Cardiac septum (tissue), 1 donor: ENCODE results near the gene CD274. TPM values are rescaled to one million over a fixed set of nuclear protein-coding genes. Genes with fewer than 3 reads are reported as not detected.
"Not testable (repeated sequence)": the region's sequence is repeated elsewhere in the genome, so short reads cannot be mapped to it uniquely, and the experiment has no call there.

Experiments
- DNase-seq: peaks from one replicate; pipeline ENCODE4 v3.0.0-alpha.2; 2020; ENCODE audit warnings: low spot score
- intact Hi-C: fragments of 100-400 bp; cut with DNase I; formaldehyde crosslinking; loops from one replicate; pipeline ENCODE4 v1.14.0; 2022
- total RNA-seq: library from RNA; stranded (reverse); fragmentation: NEBNext Ultra II Directional; extraction: Animal tissue kit (Norgen Biotek cat#: 25700); gene quantifications from one replicate; pipeline ENCODE4 v1.2.1, GENCODE V29; 2021
- donor health status: DM: no; HTN: no; CAD: no.

Gene CD274
- total RNA-seq, 1 donor from 2014 or later: 17.9 TPM

GRCh38 chr9:5436441-5436840 lies 13.9 kb upstream of the CD274 start:
- no peak for DNase-seq
- intact Hi-C loops: no loop called here

GRCh38 chr9:5437254-5438216 lies 12.8 kb upstream of the CD274 start, which contains the start of gene PLGRKT:
Gene PLGRKT (minus strand): TSS chr9:5437925. CDS start chr9:5431977, 5,948 bp downstream.
- intact Hi-C loops: no loop called here

GRCh38 chr9:5438301-5439162 lies 11.8 kb upstream of the CD274 start:
- intact Hi-C loops: no loop called here
- no peak for DNase-seq

More at GRCh38 chr9:5437254-5438216, 12.8 kb upstream of the CD274 start, which contains the start of gene PLGRKT:
- DNase-seq: peak; percentile 99

GRCh38 chr9:5440426-5440825 lies 9.9 kb upstream of the CD274 start:
- intact Hi-C loops: loop anchor here (5.0 kb wide), 1 partner anchor 253 kb away; the partner anchor contains the start of gene INSL6
- DNase-seq: no peak

GRCh38 chr9:5441043-5441442 lies 9.3 kb upstream of the CD274 start:
- intact Hi-C loops: loop anchor here (5.0 kb wide), 1 partner anchor 254 kb away; the partner anchor contains the start of gene INSL6
- no peak for DNase-seq

- DNase-seq: no peak
- intact Hi-C loops: loop anchor here (5.0 kb wide), 1 partner anchor 255 kb away; the partner anchor contains the start of gene INSL6
Observed at GRCh38 chr9:5442400-5443011, 7.8 kb upstream of the CD274 start.

- no peak for DNase-seq
- intact Hi-C loops: loop anchor here (5.0 kb wide), 1 partner anchor 257 kb away; the partner anchor contains the start of gene INSL6
Observed at GRCh38 chr9:5443850-5444249, 6.5 kb upstream of the CD274 start.

GRCh38 chr9:5445096-5445495 lies 5.2 kb upstream of the CD274 start:
- intact Hi-C loops, DNase-seq: not testable (repeated sequence)

- intact Hi-C loops: no loop called here
- DNase-seq: no peak
Observed at GRCh38 chr9:5445886-5446285, 4.5 kb upstream of the CD274 start.

- DNase-seq: no peak
- intact Hi-C loops: no loop called here
Observed at GRCh38 chr9:5446451-5447236, 3.7 kb upstream of the CD274 start.

GRCh38 chr9:5447337-5447736 lies 3.0 kb upstream of the CD274 start:
- DNase-seq: no peak

GRCh38 chr9:5448016-5448415 lies 2.3 kb upstream of the CD274 start:
- intact Hi-C loops: no loop called here

More at GRCh38 chr9:5447337-5447736, 3.0 kb upstream of the CD274 start:
- intact Hi-C loops: no loop called here

GRCh38 chr9:5448461-5449435 lies 1.6 kb upstream of the CD274 start:
- intact Hi-C loops: no loop called here
- no peak for DNase-seq

More at GRCh38 chr9:5448016-5448415, 2.3 kb upstream of the CD274 start:
- no peak for DNase-seq

GRCh38 chr9:5449521-5450358 lies 602 bp upstream of the CD274 start:
- intact Hi-C loops: loop anchor here (2.0 to 5.0 kb wide), 2 partner anchors 53 to 141 kb away; no protein-coding TSS in a partner anchor

GRCh38 chr9:5452286-5452609 lies 1.9 kb downstream of the CD274 start:
- DNase-seq: no peak
- intact Hi-C loops: loop anchor here (5.0 kb wide), 1 partner anchor 50 kb away; no protein-coding TSS in a partner anchor

More at GRCh38 chr9:5449521-5450358, 602 bp upstream of the CD274 start:
- DNase-seq: no peak

- DNase-seq: no peak
- intact Hi-C loops: loop anchor here (5.0 kb wide), 1 partner anchor 49 kb away; no protein-coding TSS in a partner anchor
Observed at GRCh38 chr9:5453004-5453403, 2.7 kb downstream of the CD274 start.
